ENCODE measurements around the gene SMAD4.
A peak's percentile ranks its signal among the peaks of the same experiment; 100 is the strongest.
"Not testable (repeated sequence)": the region's sequence is repeated elsewhere in the genome, so short reads cannot be mapped to it uniquely, and the experiment has no call there.

Gene SMAD4

DNA sequence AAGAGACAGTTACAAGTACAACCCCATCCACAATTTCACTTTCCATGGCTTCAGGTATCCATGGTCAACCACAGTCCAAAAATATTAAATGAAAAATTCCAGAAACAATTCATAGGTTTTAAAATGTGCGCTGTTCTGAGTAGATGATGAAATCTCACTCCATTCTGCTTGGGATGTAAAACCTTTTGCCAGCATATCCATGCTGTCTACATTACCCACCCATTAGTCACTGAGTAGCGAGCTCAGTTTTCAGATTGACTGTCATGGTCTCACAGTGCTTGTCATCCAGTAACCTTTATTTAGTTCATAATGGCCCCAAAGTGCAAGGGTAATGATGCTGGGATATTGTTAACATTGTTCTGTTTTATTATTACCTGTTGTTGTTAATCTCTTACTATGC lies 40.5 kb downstream of the SMAD4 start:
- DNase-seq (ENCODE audit: low read depth in 3 of 3) = no peak

- DNase-seq (ENCODE audit: low read depth in 3 of 3) = no peak
These were observed 42.7 kb downstream of the SMAD4 start for GRCh38 chr18:51072586-51073313.

DNA sequence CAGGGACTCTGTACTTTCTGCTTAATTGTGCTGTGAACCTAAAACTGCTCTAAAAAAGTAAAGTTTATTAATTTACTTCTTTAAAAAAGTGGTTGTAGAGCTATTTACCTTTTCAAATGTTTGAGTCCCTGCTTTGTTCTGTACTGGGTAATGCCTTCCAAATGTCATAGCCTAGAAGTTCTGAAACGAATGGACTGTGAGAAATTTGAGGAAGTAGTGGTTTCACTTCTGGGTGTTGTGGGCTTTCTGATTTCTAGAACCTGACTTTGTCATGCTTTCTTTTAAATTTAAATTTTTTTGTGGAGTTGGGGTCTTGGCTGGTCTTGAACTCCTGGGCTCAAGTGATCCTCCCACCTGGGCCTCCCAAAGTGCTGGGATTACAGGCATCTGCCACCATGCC lies 44.6 kb downstream of the SMAD4 start:
- no peak for DNase-seq (ENCODE audit: low read depth in 3 of 3)

DNA sequence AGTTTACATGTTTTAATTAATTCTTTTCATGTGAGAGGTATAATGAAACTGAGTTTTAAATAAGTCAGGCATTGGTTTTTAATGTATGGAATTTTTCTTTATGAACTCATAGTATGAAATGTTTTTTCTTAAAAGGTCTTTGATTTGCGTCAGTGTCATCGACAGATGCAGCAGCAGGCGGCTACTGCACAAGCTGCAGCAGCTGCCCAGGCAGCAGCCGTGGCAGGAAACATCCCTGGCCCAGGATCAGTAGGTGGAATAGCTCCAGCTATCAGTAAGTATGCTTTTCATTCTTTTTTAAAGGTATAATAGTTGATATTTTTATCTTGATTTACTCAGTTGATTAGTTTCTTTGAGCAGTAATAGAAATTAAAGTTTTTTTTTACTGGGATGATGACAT lies 46.5 kb downstream of the SMAD4 start:
- DNase-seq (ENCODE audit: low read depth in 3 of 3) = no peak

DNA sequence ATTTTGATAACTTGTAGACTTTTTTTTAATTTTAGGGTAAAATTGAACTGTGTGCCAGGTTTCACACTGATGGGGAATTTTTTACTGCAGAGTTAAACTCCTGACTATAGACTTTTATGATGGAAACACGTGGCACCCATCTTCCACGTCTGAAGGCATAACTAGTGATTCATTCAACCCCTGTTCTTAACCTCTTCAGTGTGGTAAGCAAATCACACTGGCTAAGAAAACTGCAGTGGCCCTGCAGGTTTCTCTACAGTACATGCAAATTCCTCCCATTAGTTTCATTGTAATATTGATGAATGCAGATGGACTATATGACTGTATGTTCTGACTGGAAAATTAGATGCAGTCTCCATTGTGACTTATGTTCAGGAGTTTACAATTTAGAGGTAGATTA lies 47.2 kb downstream of the SMAD4 start:
- no peak for DNase-seq (ENCODE audit: low read depth in 3 of 3)

DNA sequence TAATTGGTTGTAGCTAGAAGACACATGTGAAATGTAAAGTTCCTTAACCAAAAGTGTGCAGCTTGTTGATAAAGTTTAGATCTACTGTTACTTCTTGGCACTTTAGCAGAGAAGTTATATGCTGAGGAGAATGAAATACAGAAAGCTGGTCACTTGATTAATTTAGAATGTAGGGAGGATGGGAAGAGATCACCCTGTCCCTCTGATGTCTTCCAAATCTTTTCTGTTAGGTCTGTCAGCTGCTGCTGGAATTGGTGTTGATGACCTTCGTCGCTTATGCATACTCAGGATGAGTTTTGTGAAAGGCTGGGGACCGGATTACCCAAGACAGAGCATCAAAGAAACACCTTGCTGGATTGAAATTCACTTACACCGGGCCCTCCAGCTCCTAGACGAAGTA lies 48.0 kb downstream of the SMAD4 start:
- DNase-seq (ENCODE audit: low read depth in 3 of 3) = no peak

DNA sequence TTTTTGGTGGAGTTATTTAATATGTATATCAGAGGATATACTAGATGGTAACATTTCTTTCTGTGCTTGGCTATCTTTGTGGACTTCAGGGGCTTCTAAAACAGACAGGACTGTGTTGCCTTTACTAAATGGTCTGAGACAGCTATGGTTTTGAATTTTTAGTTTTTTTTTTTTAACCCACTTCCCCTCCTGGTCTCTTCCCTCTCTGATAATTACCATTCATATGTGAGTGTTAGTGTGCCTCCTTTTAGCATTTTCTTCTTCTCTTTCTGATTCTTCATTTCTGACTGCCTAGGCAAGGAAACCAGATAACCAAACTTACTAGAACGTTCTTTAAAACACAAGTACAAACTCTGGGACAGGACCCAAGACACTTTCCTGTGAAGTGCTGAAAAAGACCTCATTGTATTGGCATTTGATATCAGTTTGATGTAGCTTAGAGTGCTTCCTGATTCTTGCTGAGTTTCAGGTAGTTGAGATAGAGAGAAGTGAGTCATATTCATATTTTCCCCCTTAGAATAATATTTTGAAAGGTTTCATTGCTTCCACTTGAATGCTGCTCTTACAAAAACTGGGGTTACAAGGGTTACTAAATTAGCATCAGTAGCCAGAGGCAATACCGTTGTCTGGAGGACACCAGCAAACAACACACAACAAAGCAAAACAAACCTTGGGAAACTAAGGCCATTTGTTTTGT lies 52.7 kb downstream of the SMAD4 start:
- DNase-seq (ENCODE audit: low read depth in 3 of 3) = no peak

DNA sequence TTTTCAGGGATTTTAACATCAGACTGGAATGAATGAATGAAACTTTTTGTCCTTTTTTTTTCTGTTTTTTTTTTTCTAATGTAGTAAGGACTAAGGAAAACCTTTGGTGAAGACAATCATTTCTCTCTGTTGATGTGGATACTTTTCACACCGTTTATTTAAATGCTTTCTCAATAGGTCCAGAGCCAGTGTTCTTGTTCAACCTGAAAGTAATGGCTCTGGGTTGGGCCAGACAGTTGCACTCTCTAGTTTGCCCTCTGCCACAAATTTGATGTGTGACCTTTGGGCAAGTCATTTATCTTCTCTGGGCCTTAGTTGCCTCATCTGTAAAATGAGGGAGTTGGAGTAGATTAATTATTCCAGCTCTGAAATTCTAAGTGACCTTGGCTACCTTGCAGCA lies 53.4 kb downstream of the SMAD4 start:
- DNase-seq (ENCODE audit: low read depth in 3 of 3) = no peak

DNA sequence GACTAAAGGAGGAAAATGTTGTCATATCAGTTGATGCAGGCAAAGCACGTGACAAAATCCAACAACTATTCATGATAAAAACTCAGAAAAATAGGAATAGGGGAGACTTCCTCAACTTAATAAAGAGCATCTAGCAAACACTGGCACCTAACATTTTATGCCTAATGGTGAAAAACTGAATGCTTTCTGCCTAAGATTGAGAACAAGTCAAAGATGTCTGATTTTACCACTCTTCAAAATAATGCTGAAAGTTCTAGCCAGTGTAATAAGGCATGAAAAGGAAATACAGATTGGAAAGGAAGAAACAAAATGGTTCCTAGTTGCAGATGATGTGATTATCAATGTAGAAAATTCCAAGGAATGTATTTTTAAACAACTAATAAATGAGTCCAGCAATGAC lies 58.4 kb downstream of the SMAD4 start:
- DNase-seq (ENCODE audit: low read depth in 3 of 3) = no peak

DNA sequence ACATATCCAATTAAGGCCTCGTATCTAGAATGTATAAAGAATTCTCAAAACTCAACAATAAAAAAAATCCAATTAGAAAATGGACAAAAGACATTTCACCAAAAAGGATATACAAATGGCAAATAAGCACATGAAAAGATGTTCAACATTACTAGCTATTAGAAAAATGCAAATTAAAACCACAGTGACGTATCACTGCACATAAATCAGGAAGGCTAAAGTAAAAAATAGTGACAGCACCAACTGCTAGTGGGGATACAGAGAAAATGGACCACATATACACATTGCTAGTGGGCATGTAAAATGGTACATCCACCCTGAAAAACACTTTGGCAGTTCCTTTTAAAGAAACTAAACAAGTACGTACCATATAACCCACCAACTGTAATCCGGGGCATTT lies 59.7 kb downstream of the SMAD4 start:
- DNase-seq (ENCODE audit: low read depth in 3 of 3) = no peak

GRCh38 chr18:51091270-51091669 lies 61.3 kb downstream of the SMAD4 start:
- no peak for DNase-seq (ENCODE audit: low read depth in 3 of 3)

- DNase-seq (ENCODE audit: low read depth in 3 of 3) = no peak
These were observed 62.1 kb downstream of the SMAD4 start for GRCh38 chr18:51092117-51092516.

- DNase-seq (ENCODE audit: low read depth in 3 of 3) = not testable (repeated sequence)
These were observed 63.0 kb downstream of the SMAD4 start for GRCh38 chr18:51092967-51093366.

GRCh38 chr18:51097021-51097822 lies 67.2 kb downstream of the SMAD4 start:
- DNase-seq (ENCODE audit: low read depth in 3 of 3) = no peak

GRCh38 chr18:51098082-51098481 lies 68.1 kb downstream of the SMAD4 start:
- no peak for DNase-seq (ENCODE audit: low read depth in 3 of 3)

GRCh38 chr18:51098513-51098912 lies 68.5 kb downstream of the SMAD4 start:
- no peak for DNase-seq (ENCODE audit: low read depth in 3 of 3)

DNA sequence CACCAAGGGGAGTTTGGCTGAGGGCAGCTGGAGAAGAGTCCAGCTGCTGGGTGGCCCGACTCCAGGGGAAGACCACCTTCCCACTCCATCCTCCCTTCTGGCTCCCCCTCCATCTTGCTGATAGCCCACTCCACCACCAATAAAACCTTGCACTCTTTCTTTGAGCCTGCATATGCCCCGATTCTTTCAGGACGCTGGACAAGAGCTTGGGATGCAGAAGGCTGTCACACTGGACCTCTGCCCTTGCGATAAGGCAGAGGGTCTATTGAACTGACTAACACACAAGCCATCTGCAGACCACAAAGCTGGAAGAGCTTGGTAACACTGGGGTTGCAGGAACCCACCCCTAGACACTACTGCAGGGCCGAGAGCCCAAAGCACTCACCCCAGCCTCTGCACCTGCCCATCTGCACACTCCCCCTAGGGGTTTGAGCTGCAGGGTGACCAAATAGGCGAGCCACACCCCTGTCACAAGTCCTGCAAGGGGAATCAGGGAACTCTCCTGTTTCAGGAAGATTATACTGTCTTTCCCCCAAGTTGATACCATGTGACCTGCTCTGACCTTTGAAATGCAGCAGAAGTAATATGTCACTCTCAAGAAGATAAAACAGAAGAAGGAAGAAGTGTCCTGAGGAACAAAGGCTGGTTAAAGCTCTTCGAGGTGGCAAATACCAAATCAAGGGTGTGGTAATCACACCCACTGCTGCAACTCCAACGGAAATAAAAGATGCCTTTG lies 70.5 kb downstream of the SMAD4 start:
- no peak for DNase-seq (ENCODE audit: low read depth in 3 of 3)

DNA sequence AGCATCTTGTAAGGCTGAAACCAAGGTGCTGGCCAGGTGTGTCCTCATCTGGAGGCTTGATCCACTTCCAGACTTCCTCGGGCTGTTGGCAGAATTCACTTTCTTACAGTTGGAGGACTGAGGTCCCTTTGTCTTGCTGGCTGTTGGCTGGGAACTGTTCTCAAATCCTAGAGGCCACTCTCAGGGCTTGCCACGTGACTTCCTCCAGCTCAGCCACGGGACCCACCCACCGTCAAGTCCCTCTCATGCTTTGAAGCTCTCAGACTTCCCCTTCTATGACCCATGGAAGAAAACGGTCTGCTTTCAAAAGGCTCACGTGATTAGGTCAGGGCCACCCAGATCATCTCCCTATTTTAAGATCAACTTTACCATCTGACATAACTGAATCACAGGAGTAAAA lies 77.1 kb downstream of the SMAD4 start:
- DNase-seq (ENCODE audit: low read depth in 3 of 3) = no peak

GRCh38 chr18:51107598-51108305 lies 77.7 kb downstream of the SMAD4 start:
- DNase-seq (ENCODE audit: low read depth in 3 of 3) = peak in 1 of 3 donors; percentile 6

- DNase-seq (ENCODE audit: low read depth in 3 of 3) = no peak
These were observed 78.3 kb downstream of the SMAD4 start for GRCh38 chr18:51108330-51108729.

DNA sequence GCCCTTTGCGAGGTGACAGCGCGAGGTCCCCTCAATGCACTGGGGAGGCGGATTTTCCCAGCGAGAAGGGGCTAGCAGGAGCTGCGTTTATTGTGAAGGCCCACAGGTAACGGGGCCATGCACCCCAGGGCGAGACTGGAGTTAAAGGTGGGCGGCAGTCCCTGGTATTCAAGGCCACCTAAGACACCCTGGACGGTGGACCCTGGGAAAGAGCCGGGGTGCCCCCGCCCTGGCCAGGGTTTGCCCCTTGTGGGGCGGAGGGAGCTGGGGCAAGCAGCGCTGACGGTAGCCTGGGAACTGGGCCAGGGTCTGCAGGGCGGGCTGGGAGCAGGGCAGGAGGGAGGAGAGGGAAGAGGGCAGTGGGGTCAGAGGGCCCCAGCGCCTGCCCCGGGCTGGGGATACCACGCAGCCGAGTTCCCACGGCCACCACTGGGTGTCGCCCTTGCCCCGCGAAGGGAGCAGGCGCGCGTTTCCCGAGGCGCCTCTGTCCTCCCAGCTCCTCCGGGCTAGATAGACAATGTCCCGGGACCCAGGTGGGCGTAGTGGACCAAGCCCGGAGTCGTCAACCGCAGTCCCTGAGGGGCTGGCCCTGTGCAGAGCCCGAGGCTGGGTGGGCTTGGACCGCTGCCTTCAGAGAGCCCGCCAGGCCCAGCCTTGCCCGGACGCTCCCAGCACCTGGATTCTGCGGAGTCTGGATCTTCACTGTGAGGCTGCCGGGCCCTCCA lies 80.2 kb downstream of the SMAD4 start:
- DNase-seq (ENCODE audit: low read depth in 3 of 3) = peak; percentile 48 to 68 (median 52)

All from stimulated activated CD4-positive, alpha-beta T cell treated with anti-CD3 and anti-CD28 coated beads, TNF-alpha, amount 100 ng/mL, for 48 hours (primary cell).